ENCODE results near the gene RDX.

GRCh38 chr11:110186867-110187266, 109.5 kb downstream of the RDX start:
- TF ChIP-seq CTCF (conservative IDR thresholded peaks at IDR 0.05) (no peak), EZH2 (IDR thresholded peaks at IDR 0.05; ENCODE audit: low read depth) (no peak)

Data from PC-9 (cell line).